GM18511 (cell line): ENCODE data around the gene KRT1.
"Not testable (repeated sequence)": the region's sequence is repeated elsewhere in the genome, so short reads cannot be mapped to it uniquely, and the experiment has no call there.

Source experiments
- ATAC-seq: cut with Tn5 transposase; IDR thresholded peaks from one replicate; pipeline ENCODE4 v1.9.1; 2021; ENCODE audit warnings: mild to moderate bottlenecking, moderate library complexity; ENCODE audit not compliant: unreplicated experiment

The KRT1 gene

DNA sequence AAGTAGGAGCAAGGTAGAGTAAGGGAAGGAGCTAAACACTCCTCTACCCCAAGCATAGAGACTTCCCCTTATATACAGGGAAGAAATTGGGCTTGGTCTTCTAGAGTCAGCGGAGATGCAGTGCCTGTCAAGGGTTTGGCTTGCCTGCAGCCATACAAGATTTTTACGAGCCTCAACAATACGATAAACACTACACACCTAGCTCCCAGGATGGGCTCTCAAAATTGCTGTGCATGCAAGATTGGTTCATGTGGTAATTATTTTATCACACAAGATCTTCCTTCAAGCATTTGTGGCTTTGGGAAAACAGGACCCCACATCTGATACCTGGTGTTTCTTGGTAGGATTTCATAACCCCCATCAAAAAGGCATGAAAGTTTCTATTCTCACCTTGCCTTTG is at the start of gene KRT1:
TSS of gene KRT1 (minus strand) at position 45 of the 400 bp plus-strand sequence. CDS start 59 bp downstream, outside the sequence.
- no peak for ATAC-seq

DNA sequence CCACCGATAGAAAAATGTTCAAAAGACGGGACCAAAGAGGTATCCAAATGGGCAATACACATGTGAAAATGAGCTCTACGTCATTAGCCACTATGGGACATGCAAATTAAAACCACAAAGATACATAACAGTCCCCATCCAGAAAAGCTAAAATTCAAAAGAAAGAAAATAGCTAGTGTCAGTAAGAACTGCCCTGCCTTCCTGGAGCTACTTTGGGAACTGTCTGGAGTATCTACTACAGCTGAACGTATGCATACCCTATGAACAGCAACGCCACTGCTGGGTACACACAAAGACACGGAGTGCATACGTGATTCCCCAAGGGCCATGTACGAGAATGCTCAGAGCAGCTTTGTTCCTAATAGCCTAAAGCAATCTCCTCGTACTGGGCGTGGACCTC is 48.9 kb upstream of the KRT1 start:
- ATAC-seq = no peak

DNA sequence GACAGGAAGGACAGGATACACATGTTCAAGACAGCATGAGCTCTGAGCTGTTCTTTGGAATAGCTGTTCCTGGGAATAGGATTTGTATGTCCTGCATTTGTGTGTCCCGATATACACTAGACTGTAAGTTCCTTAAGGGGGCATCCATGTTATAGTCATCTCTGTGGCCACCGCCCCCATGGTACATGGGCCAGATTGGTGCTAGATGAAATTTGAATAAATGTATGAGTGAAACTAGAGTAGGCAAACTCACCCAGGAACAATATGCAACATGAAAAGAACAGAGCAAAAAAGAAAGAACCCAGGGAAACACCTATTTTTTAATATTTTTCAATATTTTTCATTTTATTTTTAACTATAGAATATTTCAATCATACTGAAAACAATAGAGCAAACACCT is 48.2 kb upstream of the KRT1 start:
- no peak for ATAC-seq

DNA sequence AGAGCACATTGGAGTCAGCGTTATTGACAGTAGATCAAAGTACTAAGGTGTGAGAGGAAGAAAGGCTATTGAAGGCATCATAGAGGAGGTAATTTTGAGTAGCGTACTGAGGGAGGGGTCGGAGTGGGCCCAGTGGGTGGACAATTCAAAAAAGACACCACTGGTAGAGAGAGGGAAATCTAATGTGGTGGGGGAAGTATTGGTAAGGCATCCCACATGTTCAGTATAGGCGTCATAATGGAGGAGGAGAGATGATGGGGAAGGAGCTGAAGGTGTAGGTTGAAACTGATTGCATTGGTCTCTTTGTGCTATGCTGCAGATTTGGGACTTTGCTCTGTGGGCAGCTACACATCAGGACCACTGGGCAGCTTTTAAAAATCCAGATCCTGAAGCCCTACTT is 46.8 kb upstream of the KRT1 start:
- no peak for ATAC-seq

DNA sequence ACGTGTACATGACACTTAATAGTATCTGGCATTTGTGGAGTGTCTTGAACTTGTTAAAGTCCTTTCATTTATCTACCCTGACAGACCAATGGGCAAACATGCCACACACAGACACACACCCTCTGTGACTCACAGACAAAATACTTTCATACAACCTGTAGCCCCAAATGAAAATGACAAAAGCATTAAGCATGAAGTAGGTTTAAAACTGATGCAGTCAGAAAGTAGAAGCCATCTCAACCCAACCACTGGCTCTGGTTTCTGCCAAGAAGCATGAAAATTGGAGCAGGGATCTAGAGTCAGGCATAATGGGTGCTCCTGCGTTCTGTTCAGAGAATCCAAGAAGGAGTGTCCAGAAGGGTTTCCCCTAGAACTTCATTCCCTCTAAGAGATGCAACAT is 46.2 kb upstream of the KRT1 start:
- ATAC-seq = no peak

DNA sequence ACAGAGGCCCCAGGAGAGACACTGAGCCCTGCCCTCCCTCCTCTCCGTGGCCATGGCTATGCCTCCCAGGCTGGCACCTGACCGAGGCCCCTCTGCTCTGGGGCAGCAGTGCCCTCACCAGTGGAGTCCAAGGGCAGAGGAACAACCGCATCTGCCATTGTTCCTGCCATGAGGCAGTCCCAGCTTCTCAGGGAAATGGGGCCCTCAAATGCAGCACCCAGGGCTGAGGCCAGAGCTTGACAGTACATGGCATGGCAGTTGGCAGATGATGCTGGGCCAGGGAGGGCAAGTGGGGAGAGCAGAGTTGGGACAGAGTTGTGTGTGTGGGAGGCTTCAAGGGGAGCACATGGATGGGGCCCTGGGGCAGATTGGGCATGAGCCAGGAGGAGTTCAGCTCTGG is 44.2 kb upstream of the KRT1 start:
- no peak for ATAC-seq

DNA sequence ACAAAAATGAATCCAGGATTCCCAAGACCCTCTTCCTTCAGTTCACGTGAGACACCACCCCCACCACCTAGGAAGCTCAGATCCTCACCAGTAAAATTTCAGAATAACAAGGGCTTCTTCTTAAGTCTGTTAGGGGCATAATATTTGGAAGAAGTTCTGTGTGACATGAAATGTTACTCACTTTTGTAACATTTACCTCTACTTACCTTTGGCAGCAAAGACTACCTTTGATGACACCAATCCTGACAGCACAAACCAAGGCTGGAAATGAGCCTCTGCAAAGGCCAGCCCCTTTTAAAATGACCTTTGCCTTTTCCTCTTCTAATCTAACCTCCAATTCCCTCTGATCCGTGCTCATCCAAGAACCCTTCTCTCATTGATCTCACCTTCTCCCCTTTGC is 42.5 kb upstream of the KRT1 start:
- no peak for ATAC-seq

DNA sequence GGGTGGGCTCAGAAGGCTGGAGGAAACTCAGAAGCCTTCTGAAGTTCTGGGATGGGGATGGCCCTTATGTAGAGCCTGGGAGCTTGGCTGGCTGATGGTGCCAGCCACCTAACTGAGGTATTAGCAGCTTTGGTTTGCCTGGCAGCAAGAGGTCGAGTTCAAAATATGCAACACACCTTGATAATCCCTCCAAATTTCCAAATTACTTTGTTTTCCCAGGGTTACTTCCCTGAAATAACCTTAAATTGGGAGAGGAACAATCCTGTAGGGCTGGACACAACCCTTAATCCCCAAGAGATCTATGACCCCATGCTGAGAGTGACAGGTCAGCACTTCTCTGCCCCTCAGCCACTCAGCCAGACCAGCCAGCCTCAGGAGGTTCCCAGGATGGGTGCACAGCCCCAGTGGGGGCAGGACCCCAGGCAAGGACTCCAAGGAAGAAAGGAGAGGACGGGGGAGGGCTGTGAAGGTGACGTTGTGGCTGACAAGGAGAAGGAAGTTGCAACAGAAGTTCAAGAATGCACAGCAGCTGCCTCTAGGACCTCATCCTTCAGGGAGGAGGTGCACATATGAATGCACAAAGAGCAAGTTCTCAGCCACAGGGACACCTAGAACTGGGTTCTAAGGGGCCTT is 41.7 kb upstream of the KRT1 start:
- ATAC-seq = no peak

DNA sequence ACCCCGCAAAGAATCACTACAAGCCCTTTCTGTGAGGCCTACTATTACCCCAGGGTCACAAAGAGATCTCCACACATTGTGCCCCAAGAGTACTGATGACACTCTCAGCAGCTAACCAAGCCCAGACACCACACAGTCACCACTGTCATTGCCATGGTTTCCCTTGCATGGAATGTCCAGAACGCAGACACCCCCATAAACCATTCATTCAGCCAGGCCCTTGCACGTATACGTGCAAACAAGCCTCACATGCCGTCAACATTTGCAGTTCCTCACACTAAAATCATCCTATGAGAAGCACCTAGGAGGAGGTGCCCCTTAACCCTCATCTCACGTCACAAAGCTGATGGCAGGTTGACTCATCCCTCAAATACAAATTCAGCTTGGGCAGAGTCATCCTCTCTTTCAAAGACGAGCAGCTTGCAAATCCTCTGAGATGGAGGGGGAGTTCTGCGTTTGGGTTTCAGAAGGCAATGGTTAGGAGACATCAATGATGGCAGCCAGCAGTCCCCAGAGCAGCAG is 40.2 kb upstream of the KRT1 start:
- no peak for ATAC-seq

DNA sequence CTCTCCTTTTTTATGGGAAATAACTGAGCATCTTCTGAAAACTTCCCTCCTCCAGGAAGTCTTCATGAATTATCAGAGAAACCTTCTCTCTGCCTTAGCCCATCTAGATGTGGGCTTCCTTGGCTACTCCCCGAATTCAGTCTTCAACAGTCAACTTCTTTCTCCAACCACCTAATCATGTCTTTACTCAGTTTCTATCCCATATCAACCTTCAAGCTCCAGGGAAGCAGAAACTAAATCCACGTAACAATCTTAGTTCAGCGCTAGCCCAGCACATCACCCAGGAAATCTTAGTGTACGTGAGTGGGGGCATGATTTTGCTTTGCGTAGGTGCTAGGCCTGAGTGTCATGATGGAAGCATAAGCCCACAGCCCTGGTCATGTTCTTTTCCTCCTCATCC is 35.9 kb upstream of the KRT1 start:
- no peak for ATAC-seq

DNA sequence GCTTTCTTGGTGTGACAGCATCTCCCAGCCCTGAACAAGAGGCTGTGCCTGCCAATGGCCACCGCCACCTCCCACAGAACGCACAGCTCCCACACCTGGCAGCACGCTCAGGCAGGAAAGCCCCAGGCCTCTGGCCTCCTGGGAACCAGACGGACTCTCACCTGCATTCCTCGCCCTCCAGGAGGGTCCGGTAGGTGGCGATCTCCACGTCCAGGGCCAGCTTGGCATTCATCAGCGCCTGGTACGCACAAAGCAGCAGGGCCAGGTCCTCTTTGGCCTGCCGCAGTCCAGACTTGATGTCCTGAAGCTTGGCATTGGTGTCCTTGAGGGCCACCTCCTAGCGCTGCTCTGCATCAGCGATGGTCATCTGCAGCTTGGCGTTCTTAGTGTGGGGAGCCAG is 35.2 kb upstream of the KRT1 start:
- ATAC-seq = no peak

DNA sequence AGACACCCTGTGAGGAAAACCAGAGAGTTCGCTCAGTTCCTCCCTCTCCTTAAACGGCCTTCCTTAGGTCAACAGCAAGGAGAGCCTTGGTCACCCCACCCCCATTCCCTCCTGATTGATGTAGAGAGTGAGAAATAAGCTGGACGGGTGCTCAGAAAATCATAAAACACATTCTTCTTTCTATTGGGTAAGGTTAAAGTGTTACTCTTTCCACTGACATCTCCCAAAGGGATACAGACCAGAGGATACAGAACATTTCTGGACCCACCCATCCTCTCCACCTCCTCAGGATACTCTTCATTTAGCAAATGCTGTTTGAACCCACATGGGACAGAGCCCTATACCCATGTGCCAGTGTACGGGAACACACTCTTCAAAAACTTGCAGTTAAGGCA is 34.7 kb upstream of the KRT1 start:
- ATAC-seq = no peak

DNA sequence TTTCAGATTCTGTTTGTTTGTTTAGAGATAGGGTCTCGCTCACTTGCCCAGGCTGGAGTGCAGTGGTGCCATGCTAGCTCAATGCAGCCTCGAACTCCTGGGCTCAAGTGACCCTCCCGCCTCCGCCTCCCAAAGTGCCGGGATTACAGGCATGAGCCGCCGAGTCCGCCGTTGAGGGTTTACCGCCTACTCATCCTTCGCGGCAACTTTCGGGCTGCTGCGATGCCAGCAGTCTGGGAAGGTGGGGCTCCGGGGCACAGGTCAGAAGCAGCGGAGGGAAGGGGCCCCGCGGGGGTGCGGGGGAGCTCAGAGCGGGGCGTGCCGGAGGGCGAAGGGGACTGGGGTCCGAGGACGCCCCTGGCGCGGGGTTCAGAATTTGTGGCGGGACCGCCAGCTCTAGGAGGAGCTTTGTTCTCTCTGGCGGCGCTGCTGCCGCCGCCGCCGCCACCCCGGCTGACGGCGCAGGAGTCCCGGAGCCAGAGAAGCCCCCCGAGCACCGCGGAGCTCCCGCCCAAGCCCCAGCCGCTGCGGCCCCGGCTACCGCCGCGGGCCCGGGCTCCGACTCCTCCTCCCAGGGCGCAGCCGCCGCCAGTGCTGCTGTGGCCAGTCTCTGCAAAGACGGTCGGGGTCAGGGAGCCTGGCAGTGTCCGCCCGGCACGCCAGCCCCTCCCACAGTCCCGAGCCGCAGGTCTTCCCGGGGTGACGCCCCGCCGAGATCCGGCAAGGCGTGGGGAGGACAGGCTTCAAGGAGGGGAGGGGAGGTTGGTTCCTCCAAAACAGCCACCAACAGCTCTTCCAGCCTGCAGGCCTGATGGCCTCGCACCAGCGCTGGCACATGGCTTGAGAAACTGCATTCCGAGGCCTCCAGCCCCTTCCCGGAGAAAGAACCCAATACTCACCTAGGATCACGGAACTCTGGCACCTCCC is 34.0 kb upstream of the KRT1 start:
- no peak for ATAC-seq

DNA sequence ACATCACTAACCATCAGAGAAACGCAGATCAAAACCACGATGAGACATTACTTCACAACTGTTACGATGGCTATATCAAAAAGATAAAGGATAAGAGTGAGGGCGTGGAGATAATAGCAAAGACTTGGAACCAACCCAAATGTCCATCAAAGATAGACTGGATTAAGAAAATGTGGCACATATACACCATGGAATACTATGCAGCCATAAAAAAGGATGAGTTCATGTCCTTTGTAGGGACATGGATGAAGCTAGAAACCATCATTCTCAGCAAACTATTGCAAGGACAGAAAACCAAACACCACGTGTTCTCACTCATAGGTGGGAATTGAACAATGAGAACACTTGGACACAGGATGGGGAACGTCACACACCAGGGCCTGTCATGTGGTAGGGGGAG is 31.9 kb upstream of the KRT1 start:
- ATAC-seq = not testable (repeated sequence)

DNA sequence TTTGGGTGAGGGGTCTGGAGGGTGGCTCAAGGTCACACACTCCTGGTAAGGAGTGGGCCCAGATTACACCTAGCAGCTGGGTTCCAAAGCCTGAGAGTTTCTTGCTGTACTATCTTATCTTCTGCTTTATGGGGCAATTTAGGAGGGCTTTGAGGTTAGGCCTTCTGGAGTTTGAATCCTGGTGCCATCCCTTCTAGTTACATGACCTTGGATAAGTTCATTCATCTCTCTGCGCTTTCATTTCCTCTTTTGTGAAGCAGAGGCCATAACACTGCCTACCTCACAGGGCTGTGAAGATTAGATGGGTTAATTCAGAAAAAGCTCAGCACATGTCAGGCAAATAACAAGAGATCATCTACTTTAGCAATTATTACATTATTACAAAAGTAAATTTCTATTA is 30.5 kb upstream of the KRT1 start:
- ATAC-seq = no peak

DNA sequence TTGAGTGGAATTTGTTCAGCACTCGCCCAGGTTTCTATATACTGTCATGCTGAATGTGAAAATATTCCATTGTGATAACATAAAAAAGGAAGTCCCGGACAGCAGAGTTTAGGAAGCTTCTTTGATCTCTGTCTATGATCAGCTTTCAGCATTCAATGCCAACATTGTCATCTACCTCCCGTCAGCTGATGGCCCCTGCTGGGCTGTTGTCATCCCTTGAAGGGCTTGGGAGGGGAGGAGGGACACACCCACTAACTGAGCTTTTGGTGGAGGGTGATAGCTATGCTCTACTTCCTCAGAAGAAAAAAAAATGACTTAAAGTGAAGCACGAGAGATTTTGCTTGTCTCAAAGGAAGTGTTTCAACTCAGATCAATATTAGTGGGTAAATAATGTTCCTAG is 27.8 kb upstream of the KRT1 start:
- no peak for ATAC-seq

DNA sequence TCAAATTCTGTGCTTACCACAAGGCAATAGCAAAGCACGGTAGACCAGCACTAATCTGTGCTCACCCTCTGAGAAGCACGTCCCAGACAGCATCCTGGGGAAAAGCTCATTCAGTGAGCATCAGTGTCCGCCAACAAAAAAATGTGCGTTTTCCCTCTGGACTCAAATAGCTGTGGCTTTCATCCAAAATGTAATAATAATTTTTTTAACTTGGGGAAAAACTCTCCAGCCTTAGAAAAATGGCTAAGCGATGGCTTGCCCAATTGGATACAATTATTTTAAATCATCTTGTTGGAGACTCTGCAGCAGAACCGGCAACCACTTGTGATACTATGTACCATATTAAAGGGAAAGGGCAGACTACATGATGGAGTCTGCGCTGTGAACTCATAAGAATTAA is 24.3 kb upstream of the KRT1 start:
- no peak for ATAC-seq

DNA sequence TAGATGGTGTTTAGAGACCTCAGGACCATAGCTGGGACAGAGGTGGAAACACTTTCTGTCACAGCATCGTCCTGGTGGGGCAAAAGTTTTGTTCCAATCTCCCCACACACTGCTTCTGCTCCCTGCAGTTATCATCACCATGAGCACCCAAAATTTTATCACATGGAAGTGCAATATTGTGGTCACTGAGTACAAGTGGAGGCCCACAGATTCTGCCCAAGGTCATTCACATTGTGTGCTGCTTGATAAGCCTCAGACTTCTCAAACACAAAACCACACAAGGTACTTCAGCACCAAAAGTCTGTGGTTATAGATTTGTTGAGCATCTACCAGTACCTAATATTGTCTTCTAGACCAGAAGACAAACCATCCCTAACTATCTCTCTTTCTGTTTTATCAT is 23.7 kb upstream of the KRT1 start:
- no peak for ATAC-seq

DNA sequence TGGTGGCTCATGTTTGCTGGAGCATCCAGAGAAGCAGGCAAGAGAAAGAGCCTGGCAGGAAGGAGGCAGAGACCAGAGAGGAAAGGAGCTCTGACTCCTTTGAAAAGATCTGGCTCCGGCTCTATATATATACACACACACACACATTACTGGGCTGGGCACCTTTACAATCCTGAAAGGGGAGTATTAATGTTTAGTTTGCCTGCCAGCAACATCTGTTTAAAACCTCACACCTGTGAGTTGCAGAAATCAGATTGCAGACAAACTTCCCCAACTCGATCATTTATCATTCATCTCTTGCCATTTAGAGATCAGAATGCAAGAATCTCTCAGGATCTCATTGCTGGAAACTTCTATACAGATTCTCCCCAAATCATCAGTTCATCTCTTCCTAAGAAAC is 23.2 kb upstream of the KRT1 start, which contains the start of gene KRT77:
TSS of gene KRT77 (minus strand) at position 101 of the 400 bp plus-strand sequence. CDS start at position 11, 90 bp downstream.
- no peak for ATAC-seq

DNA sequence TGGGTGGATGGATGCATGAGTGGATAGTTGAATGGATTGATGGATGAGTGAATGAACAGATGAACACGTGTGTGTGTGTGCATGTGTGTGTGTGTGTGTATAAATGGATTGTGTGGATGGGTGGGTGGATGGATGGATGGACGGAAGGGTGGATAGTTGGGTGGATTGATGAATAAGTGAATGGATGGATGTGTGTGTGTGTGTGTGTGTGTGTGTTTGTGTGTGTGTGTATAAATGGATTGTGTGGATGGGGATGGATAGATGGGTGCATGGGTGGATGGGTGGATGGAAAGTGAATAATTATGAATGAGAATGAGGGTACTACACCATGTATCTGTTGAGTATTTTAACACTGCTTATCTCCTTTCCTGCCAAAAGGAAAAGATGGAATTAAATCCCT is 22.1 kb upstream of the KRT1 start:
- ATAC-seq = no peak

DNA sequence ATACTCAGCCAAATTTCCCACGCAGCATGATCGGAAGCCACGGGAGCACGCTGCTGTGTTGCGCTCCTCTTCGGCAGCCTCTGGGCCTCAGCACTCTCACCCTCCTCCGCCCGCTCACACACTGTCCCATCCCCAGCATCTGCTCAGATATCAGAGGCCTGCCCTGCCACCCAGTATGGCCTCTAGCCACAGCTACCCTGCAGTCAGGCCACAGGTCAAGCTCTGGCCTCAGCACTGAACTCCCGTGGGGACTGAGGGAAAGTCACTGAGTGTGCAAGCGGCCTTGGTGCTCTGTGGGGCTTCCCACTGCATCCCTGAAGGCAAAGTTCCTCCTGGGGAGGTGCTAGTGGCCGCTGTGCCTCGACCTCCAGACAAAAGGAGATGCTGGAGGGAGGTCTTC is 21.1 kb upstream of the KRT1 start:
- no peak for ATAC-seq

DNA sequence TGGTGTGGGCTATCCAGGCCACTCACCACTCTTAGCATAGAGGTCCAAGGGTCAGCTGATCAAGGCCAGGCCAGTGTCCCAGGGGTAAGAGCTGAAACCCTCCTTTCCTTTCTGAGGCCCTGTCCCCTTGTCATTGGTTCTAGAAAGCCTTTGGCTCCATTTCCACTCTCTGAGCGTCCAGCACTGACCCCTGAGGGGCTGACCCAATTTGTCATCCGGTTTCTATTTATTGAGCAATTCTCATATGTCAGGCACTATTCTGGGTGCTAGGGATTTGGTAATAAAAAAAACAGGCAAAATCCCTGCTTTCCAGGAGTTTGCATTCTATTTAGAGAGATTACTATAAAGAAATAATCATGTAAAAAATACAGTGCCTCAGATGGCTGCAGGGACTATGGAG is 19.8 kb upstream of the KRT1 start:
- ATAC-seq = no peak
